GM23338 (cell line): ENCODE results near the gene OR2AP1. TPM values are rescaled to one million over a fixed set of nuclear protein-coding genes. Genes with fewer than 3 reads are reported as not detected.
"Not testable (repeated sequence)": the region's sequence is repeated elsewhere in the genome, so short reads cannot be mapped to it uniquely, and the experiment has no call there.

Source experiments
- ATAC-seq: fragments of 200-7000 bp; cut with Tn5 transposase; 3 replicates; pipeline ENCODE4 v1.9.1; 2020
- DNase-seq: peaks from one replicate; pipeline ENCODE4 v3.0.0-alpha.2; 2015; ENCODE audit warnings: low spot score
- H2AFZ ChIP-seq: fragments of 200-600 bp; sonication (generic); 2 replicates; pipeline ENCODE4 v1.8.0; 2016; ENCODE audit warnings: antibody characterized with exemption, mild to moderate bottlenecking, moderate library complexity
- H3F3A ChIP-seq: fragments of 200-600 bp; sonication (generic); replicated peaks from 2 replicates; pipeline ENCODE4 v1.8.0; 2017; ENCODE audit warnings: antibody characterized with exemption, mixed run types, low read depth
- H3K27ac ChIP-seq: fragments of 200-600 bp; sonication (generic); 2 replicates; pipeline ENCODE4 v1.6.1; 2016; ENCODE audit warnings: low read depth
- H3K27me3 ChIP-seq: fragments of 200-600 bp; sonication (generic); 2 replicates; pipeline ENCODE4 v1.8.0; 2016; ENCODE audit warnings: mild to moderate bottlenecking, mixed run types, moderate library complexity; ENCODE audit not compliant: insufficient read depth
- H3K36me3 ChIP-seq: fragments of 200-600 bp; sonication (generic); 2 replicates; pipeline ENCODE4 v1.8.0; 2016; ENCODE audit warnings: mild to moderate bottlenecking; ENCODE audit not compliant: insufficient read depth
- H3K4me1 ChIP-seq: fragments of 200-600 bp; sonication (generic); 2 replicates; pipeline ENCODE4 v1.8.0; 2016; ENCODE audit warnings: mild to moderate bottlenecking, moderate library complexity; ENCODE audit not compliant: insufficient read depth
- H3K4me2 ChIP-seq: fragments of 200-600 bp; sonication (generic); 2 replicates; pipeline ENCODE4 v1.7.1; 2017; ENCODE audit warnings: mixed run types
- H3K4me3 ChIP-seq: fragments of 200-600 bp; sonication (generic); 2 replicates; pipeline ENCODE4 v1.6.1; 2016; ENCODE audit warnings: mixed run types
- H3K79me2 ChIP-seq: fragments of 200-600 bp; sonication (generic); replicated peaks from 2 replicates; pipeline ENCODE4 v1.8.0; 2017; ENCODE audit warnings: mild to moderate bottlenecking; ENCODE audit not compliant: insufficient read depth
- H3K9me2 ChIP-seq: fragments of 200-600 bp; sonication (generic); 2 replicates; pipeline ENCODE4 v1.8.0; 2017; ENCODE audit not compliant: insufficient read depth
- H4K20me1 ChIP-seq: fragments of 200-600 bp; sonication (generic); replicated peaks from 2 replicates; pipeline ENCODE4 v1.8.0; 2017; ENCODE audit warnings: mild to moderate bottlenecking; ENCODE audit not compliant: insufficient read depth
- H3K27ac Mint-ChIP-seq: 2 replicates; pipeline ENCODE4 v1.8.0; 2020; ENCODE audit warnings: inconsistent platforms, mild to moderate bottlenecking, moderate library complexity, mixed read lengths
- H3K27me3 Mint-ChIP-seq: 3 replicates; pipeline ENCODE4 v1.8.0; 2022; ENCODE audit warnings: low read depth, mild to moderate bottlenecking, moderate library complexity, mixed read lengths, inconsistent platforms; ENCODE audit not compliant: insufficient read depth, poor library complexity
- H3K36me3 Mint-ChIP-seq: 3 replicates; pipeline ENCODE4 v1.8.0; 2021; ENCODE audit warnings: low read depth, mild to moderate bottlenecking, inconsistent platforms, moderate library complexity, mixed read lengths
- H3K4me1 Mint-ChIP-seq: 3 replicates; pipeline ENCODE4 v1.8.0; 2020; ENCODE audit warnings: mild to moderate bottlenecking, inconsistent platforms, mixed read lengths
- H3K4me3 Mint-ChIP-seq: 3 replicates; pipeline ENCODE4 v1.8.0; 2021; ENCODE audit warnings: moderate library complexity, mild to moderate bottlenecking, inconsistent platforms, mixed read lengths
- H3K9me3 Mint-ChIP-seq: 3 replicates; pipeline ENCODE4 v1.8.0; 2020; ENCODE audit warnings: moderate library complexity, mild to moderate bottlenecking, inconsistent platforms, mixed read lengths
- polyA plus RNA-seq: library from polyadenylated mRNA; unstranded; fragments of >200 nt; fragmentation: Nextera tagmentation; extraction: Ambion mirVana; gene quantifications from 2 replicates; pipeline ENCODE4 v1.2.1, GENCODE V29; 2016
- total RNA-seq: library from RNA; depleted of rRNA; stranded (reverse); fragments of >200 nt; shearing (Covaris generic); gene quantifications from 2 replicates; pipeline ENCODE4 v1.2.3, GENCODE V29; 2014
- TF ChIP-seq, protein P1 (sequence below): fragments of 250-450 bp; sonication (Bioruptor Pico); IDR thresholded peaks from 2 replicates; pipeline ENCODE4 v1.5.0; 2020; ENCODE audit warnings: mild to moderate bottlenecking, moderate library complexity

OR2AP1 gene
- total and polyA plus RNA-seq, 2 experiments from 2014 or later, result not detected

GRCh38 chr12:55554296-55554695 is 18.0 kb upstream of the OR2AP1 start (continued):
- TF ChIP-seq, protein P1, sequence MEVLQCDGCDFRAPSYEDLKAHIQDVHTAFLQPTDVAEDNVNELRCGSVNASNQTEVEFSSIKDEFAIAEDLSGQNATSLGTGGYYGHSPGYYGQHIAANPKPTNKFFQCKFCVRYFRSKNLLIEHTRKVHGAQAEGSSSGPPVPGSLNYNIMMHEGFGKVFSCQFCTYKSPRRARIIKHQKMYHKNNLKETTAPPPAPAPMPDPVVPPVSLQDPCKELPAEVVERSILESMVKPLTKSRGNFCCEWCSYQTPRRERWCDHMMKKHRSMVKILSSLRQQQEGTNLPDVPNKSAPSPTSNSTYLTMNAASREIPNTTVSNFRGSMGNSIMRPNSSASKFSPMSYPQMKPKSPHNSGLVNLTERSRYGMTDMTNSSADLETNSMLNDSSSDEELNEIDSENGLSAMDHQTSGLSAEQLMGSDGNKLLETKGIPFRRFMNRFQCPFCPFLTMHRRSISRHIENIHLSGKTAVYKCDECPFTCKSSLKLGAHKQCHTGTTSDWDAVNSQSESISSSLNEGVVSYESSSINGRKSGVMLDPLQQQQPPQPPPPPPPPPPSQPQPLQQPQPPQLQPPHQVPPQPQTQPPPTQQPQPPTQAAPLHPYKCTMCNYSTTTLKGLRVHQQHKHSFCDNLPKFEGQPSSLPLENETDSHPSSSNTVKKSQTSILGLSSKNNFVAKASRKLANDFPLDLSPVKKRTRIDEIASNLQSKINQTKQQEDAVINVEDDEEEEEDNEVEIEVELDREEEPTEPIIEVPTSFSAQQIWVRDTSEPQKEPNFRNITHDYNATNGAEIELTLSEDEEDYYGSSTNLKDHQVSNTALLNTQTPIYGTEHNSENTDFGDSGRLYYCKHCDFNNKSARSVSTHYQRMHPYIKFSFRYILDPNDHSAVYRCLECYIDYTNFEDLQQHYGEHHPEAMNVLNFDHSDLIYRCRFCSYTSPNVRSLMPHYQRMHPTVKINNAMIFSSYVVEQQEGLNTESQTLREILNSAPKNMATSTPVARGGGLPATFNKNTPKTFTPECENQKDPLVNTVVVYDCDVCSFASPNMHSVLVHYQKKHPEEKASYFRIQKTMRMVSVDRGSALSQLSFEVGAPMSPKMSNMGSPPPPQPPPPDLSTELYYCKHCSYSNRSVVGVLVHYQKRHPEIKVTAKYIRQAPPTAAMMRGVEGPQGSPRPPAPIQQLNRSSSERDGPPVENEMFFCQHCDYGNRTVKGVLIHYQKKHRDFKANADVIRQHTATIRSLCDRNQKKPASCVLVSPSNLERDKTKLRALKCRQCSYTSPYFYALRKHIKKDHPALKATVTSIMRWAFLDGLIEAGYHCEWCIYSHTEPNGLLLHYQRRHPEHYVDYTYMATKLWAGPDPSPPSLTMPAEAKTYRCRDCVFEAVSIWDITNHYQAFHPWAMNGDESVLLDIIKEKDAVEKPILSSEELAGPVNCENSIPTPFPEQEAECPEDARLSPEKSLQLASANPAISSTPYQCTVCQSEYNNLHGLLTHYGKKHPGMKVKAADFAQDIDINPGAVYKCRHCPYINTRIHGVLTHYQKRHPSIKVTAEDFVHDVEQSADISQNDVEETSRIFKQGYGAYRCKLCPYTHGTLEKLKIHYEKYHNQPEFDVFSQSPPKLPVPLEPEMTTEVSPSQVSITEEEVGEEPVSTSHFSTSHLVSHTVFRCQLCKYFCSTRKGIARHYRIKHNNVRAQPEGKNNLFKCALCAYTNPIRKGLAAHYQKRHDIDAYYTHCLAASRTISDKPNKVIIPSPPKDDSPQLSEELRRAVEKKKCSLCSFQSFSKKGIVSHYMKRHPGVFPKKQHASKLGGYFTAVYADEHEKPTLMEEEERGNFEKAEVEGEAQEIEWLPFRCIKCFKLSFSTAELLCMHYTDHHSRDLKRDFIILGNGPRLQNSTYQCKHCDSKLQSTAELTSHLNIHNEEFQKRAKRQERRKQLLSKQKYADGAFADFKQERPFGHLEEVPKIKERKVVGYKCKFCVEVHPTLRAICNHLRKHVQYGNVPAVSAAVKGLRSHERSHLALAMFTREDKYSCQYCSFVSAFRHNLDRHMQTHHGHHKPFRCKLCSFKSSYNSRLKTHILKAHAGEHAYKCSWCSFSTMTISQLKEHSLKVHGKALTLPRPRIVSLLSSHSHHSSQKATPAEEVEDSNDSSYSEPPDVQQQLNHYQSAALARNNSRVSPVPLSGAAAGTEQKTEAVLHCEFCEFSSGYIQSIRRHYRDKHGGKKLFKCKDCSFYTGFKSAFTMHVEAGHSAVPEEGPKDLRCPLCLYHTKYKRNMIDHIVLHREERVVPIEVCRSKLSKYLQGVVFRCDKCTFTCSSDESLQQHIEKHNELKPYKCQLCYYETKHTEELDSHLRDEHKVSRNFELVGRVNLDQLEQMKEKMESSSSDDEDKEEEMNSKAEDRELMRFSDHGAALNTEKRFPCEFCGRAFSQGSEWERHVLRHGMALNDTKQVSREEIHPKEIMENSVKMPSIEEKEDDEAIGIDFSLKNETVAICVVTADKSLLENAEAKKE (CRISPR knock-in tag), result no peak

- DNase-seq, H3K4me3 Mint-ChIP-seq, H3K4me2 ChIP-seq, H4K20me1 ChIP-seq, H3K27me3 ChIP-seq, ATAC-seq, H3K36me3 ChIP-seq, H3K79me2 ChIP-seq, H3K27ac Mint-ChIP-seq, H3K4me3 ChIP-seq, H3K4me1 Mint-ChIP-seq, H3K4me1 ChIP-seq, H3F3A ChIP-seq, H3K9me2 ChIP-seq, H3K27me3 Mint-ChIP-seq, H3K27ac ChIP-seq, H2AFZ ChIP-seq: not testable (repeated sequence)
- Mint-ChIP-seq H3K9me3 (peaks cover 60% of the 10 kb centered on the region), H3K36me3 (peaks cover 21% of the 10 kb centered on the region)
Measured at GRCh38 chr12:55570060-55570459, 2.2 kb upstream of the OR2AP1 start.

GRCh38 chr12:55570689-55571088 is 1.6 kb upstream of the OR2AP1 start:
- not testable (repeated sequence) for H3K9me2 ChIP-seq, H3K27me3 ChIP-seq, DNase-seq, H3K27ac Mint-ChIP-seq, H3K4me3 ChIP-seq, ATAC-seq, H3K36me3 ChIP-seq, H4K20me1 ChIP-seq, H3K4me2 ChIP-seq, H3F3A ChIP-seq, H3K4me3 Mint-ChIP-seq, H3K4me1 Mint-ChIP-seq, H3K4me1 ChIP-seq, H3K27me3 Mint-ChIP-seq, H3K79me2 ChIP-seq, H2AFZ ChIP-seq, H3K27ac ChIP-seq
- peaks cover 21% of the 10 kb centered on the region for H3K36me3 Mint-ChIP-seq
- peaks cover 54% of the 10 kb centered on the region for H3K9me3 Mint-ChIP-seq
